Urothelium cell line (cell line): ENCODE measurements around the gene PTPRG.
A peak's percentile ranks its signal among the peaks of the same experiment; 100 is the strongest.

Experiments used
- DNase-seq: peaks from one replicate; pipeline ENCODE4 v3.0.0; 2011; ENCODE audit warnings: low spot score, mixed read lengths
- FAIRE-seq: peaks from 2 replicates; lab custom pipeline; 2011; peaks lifted over from hg19 to GRCh38; lab: Jason Lieb, UNC

PTPRG gene

DNA sequence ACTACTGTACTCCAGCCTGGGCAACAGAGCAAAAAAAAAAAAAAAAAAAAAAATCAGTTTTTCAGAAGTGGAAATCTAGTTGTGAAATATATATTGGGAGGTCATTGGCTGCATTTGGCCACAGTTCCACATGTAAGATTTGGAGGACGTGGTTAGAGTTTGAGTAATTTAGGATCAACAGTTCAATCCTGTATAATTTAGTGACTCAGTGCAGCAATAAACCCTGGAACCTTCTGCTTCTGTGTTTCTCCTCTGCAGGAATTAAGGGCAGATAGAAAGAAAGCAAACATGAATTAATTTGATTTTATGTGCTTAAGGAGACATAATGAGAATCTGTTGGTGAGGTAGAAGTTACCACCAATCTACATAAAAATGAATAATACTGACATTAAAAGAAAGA lies 347.0 kb downstream of the PTPRG start:
- DNase-seq: no peak
- FAIRE-seq: no peak

DNA sequence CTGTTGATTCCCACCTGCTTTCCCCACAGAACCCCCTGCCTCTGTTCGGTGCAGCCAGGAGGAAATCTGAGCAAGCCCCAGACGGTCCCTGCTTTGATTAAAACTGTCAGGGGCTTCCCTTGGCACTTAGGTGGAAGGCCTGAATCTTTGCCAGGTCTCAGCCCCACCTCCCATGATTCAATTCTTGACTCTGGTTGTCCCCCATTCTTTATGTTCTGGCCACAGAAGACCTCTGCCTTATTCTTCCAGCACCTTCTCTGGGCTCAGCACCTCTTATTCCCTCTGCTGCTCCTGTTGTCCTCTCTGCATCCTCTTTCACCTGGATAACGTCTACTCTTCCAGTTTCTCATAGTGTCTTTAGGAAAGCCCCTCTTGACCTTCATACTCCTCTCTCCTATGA lies 349.4 kb downstream of the PTPRG start:
- FAIRE-seq (no peak), DNase-seq (no peak)

DNA sequence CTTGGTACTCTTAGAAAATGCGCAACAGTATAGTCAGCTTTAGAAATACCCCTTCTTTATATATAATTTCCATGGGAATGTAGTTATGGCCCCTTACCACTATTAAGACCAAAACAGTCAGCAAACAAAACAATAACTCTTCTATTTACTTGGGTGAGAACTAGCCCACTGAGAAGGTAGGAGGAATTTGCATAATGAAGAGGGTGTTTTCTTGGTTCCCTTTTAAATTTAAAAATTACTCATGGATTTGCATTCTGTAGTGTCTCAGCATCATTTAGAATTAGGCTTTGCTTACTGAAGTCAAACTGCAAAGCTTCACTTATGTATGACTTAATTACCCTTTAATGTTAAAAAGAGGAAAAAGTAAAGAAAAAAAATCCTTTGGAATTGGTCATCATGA lies 350.8 kb downstream of the PTPRG start:
- FAIRE-seq: no peak
- DNase-seq: no peak

GRCh38 chr3:61913701-61914100 lies 352.3 kb downstream of the PTPRG start:
- DNase-seq (no peak), FAIRE-seq (no peak)

- FAIRE-seq: no peak
- DNase-seq: no peak
Measured at GRCh38 chr3:61914276-61914675, 352.9 kb downstream of the PTPRG start.

- DNase-seq (no peak), FAIRE-seq (no peak)
Measured at GRCh38 chr3:61915296-61915695, 353.9 kb downstream of the PTPRG start.

- no peak for DNase-seq
- no peak for FAIRE-seq
Measured at GRCh38 chr3:61919371-61919770, 358.0 kb downstream of the PTPRG start.

GRCh38 chr3:61922118-61922517 lies 360.7 kb downstream of the PTPRG start:
- DNase-seq: no peak
- no peak for FAIRE-seq

DNA sequence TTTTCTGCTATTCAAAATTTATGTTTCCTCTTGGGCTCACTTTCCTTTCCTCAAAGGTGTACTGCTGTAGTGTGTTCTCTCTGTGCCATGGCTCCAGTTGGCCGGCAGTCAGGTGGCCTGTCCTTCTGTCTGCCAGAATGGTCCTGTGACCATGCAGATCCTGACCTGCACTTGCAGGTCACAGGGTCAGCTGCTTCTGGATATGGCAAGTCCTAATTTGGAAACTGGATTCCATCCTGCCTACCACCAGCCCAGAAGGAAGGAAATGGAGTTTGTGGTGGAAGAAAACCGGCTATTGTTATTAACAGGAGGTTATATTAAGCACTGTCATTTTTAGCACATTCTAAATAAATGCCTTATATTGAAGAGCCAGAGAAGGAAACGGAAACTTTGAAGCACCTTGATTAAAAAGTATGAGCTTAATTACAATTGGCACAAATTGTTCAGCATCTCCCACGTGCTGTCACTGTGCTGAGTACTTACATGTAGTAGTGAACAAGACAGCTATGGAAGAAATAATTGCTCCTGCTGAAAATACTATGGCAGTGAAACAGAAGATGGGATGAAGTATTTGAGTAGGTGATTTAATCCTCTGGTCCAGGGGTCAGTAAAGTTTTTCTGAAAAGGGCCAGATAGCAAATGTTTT lies 362.8 kb downstream of the PTPRG start:
- DNase-seq: no peak
- FAIRE-seq: no peak

DNA sequence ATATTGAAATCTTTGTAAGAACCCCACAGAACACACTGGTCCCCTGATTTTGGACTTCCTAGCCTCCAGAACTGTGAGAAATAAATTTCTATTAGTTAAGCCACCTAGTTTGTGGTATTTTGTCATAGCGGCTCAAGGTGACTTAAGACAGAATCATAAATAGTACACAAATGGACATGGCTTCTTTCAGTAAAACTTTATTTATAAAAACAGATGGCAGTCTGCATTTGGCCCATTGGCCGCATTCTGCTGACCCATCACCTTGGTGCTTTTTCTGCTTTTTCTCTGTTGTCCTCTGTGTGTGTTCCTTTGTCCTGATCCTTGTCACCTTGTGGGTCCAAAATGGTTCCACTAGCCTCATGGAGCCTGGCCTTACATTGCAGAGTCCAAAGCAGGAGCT lies 363.6 kb downstream of the PTPRG start:
- no peak for FAIRE-seq
- no peak for DNase-seq

GRCh38 chr3:61925721-61926120 lies 364.4 kb downstream of the PTPRG start:
- DNase-seq (no peak), FAIRE-seq (no peak)

DNA sequence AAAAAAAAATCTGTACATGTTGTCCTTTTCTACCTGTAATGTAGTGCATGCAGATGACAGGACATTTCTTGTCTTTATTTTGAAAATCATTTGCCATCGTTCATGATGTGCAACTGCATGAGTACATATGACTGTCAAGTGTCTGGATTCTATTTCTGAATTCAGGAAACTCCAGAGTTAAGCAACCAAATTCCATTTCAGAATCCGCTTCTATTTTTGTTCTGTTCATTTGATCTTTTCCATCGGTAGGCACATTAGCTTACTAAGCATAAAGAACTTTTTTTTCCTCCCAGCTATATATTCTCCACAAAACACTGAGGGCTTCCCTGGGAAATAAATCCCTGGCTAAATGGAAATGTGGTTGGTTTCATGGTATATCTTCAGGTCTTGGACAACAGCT lies 365.6 kb downstream of the PTPRG start:
- no peak for FAIRE-seq
- DNase-seq: no peak

- no peak for FAIRE-seq
- no peak for DNase-seq
Measured at GRCh38 chr3:61927332-61927731, 366.0 kb downstream of the PTPRG start.

DNA sequence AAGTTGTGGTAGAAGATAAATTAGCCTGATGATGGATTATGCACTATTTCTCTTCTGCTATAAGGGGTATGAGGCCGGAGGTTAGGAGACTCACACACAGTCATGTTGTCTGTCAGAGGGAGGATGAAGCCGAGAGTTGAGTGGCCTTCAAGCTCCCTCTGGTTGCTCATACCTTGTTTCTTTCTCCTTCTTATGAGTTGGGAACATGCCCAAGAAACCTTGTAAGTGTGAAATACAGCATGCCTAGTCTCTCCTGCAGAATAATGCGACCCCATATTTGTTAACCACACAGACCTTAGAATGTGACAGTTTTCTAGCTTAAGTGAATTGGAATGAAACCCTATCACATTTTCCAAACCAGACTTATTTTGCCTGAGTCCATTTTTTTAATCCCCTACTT lies 366.7 kb downstream of the PTPRG start:
- FAIRE-seq: no peak
- DNase-seq: no peak

- no peak for DNase-seq
- FAIRE-seq: no peak
Measured at GRCh38 chr3:61928776-61929314, 367.5 kb downstream of the PTPRG start.

DNA sequence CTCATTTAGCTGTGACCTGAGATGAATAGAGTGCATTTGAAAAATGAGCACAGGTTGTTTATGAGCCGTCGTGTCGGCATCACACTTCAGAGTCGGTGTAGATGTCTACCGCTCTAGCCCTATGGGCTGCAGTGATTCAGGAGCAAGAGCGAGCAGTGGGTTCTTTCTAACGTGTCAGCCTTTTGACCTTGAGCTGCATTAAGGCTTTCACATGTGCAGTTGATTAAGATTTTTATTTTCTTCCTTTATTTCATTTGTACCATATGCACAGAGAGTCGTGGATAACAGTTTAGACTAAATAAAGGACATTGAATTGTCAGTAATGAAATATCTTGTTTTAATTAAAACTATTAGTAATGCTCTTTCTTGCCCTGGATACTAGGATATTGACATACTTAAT lies 368.2 kb downstream of the PTPRG start:
- DNase-seq (no peak), FAIRE-seq (no peak)

DNA sequence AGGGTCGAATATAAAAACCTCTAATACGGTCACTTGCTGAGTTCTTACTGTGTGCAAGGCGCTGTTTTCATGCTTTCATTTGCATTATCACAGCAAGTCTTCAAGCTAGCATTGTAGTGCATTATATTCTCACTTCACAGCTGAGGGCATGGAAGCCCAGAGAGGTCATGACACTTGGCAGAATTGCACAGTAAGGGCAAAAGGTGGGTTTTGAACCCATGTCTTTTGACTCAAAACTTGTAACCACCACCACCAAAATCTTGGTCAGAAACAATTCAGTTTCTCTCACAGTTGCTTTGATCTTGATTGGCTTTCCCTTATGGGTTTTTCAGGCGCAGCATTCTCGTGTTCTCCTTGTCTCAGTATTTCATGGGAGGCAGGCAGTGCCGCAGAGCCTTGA lies 371.1 kb downstream of the PTPRG start:
- FAIRE-seq: no peak

GRCh38 chr3:61933798-61934504 lies 372.6 kb downstream of the PTPRG start:
- no peak for FAIRE-seq

More for the DNA sequence above, 371.1 kb downstream of the PTPRG start:
- DNase-seq: no peak

GRCh38 chr3:61934505-61934871 lies 373.1 kb downstream of the PTPRG start:
- no peak for FAIRE-seq

More at GRCh38 chr3:61933798-61934504, 372.6 kb downstream of the PTPRG start:
- DNase-seq: no peak

GRCh38 chr3:61935814-61936213 lies 374.4 kb downstream of the PTPRG start:
- no peak for FAIRE-seq
- DNase-seq: no peak

More at GRCh38 chr3:61934505-61934871, 373.1 kb downstream of the PTPRG start:
- no peak for DNase-seq

GRCh38 chr3:61936344-61936937 lies 375.1 kb downstream of the PTPRG start:
- FAIRE-seq (no peak), DNase-seq (peak; percentile 18)

DNA sequence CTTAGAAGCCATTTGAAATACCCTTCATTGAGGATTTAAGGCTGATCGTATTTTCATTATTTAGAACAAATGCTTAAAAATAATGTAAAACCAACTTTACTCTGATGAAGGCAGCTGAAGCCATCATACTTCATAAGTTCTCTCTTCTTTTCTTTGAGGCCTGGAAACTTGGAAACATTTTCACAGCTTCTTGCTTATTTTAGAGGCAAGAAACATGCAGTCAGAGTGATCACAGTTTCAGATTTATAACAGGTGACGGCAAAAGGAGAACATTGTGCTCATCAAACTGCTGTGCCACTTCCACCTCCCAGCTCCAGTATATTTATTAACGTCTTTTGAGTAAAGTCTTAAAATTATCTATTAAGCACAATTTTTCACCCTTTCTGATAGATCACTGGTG lies 376.1 kb downstream of the PTPRG start:
- DNase-seq (no peak), FAIRE-seq (no peak)
